GOT3 (cell line): Measurements from ENCODE around the gene RSF1.

ENCODE experiments used
- DNase-seq: peaks from one replicate; lab custom pipeline; 2025; ENCODE audit warnings: mixed read lengths; lab: John Stamatoyannopoulos, UW

Gene RSF1

DNA sequence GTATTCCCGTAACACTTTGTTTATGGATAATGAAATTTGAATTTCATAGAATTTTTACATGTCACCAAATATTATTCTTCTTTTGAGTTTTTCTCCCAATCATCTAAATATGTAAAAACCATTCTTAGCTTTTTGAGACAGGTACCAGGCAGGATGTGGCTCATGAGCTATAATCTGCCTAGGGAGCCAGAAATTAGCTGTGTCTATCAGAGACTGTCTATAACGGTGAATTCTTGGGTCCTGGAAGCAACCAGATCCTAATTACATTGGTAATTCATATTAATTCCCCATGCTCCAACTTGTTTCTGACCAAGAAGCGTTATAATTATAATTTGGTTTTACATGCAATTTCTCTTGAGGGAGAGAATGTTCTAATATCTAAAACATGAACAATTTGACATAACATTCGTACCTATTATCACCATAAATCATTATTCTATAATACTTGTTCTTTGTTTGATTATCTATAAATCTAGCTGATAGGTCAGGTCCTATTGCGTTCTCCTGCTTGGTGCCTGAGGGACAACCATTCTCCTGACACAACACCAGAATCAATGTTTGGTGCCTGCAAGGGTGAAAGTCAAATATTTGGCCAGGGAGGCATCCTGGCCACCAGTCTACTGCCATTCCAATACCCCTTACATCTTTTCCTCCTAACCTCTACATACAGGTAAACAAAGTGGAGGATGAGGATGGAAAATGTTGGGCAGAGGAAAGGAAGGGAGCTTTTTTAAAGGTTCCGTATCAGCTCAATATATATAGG lies 69.9 kb downstream of the RSF1 start:
- no peak for DNase-seq

- DNase-seq, result no peak
Measured at GRCh38 chr11:77749232-77749631, 71.3 kb downstream of the RSF1 start.

DNA sequence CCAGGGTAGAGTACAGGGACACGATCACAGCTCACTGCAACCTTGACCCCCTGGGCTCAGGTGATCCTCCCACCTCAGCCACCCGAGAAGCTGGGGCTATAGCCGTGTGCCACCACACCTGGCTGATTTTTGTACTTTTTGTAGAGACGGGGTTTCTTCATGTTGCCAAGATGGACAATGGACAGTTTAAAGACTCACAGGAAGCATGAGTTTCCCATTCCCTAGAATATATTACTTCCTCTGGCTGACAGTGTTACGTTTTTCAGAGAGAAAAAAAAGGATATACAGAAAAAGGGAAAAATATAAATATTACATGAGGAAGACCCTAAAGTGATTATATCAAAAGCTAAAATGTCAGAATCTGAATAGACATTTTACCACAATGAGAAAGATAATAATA lies 72.3 kb downstream of the RSF1 start:
- DNase-seq, result no peak

DNA sequence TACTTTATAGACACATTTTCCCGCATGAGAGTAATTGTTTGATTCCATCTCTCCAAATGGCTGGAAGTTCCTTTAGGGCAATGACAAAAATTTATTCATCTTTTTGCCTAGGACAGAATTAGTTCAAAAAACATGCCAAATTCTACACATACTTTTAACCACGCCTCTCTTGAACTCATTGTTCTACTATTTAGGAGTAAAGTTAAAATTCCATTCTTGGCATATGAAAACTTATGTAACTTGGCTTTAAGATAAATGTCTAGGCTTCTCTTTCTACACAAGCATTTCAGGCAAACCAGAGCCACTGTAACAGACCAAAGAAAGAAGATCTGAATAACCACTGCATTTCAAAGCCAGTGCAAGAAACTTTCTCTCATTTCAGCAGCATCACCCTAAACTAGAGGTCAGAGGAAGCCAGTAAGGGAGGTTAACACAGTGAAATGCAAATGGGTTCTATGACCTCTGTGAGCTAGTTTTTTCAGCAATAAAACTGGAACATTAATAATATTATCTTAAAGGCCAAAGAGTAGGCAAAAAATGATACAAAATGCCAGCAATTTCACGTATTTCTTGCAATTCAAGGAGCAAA lies 73.0 kb downstream of the RSF1 start:
- no peak for DNase-seq

- no peak for DNase-seq
Measured at GRCh38 chr11:77736473-77736872, 84.0 kb downstream of the RSF1 start.

DNA sequence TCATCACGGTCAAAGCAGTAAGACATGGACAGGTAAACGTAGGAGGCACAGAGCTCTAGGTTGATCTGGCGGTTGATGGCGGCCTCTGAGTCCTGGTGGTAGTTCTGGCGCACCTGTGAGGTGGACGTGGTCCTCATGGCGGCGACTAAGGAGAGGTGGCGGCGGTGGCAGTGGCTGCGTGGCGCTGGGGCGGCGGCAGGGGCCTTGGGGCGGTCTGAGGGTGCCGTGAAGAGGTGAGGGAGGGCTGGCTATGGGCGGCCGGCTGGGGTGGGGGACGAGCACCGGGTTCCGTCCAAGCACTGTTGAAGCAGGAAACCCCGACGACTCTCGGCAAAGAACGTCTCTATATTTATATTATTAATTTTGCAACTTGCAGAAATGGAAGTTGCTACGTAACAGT lies 85.6 kb downstream of the RSF1 start:
- DNase-seq, result no peak

DNA sequence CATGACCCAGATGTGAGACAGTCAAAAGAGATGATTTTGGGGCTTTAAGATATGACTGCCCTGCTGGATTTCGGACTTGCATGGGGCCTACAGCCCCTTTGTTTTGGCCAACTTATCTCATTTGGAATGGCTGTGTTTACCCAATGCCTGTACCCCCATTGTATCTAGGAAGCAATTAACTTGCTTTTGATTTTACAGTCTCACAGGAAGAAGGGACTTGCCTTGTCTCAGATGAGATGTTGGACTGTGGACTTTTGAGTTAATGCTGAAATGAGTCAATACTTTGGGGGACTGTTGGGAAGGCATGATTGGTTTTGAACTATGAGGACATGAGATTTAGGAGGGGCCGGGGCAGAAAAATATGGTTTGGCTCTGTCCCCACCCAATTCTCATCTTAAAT lies 88.4 kb downstream of the RSF1 start:
- no peak for DNase-seq

- no peak for DNase-seq
Measured at GRCh38 chr11:77730789-77731188, 89.7 kb downstream of the RSF1 start.

- no peak for DNase-seq
Measured at GRCh38 chr11:77729063-77729462, 91.5 kb downstream of the RSF1 start.

DNA sequence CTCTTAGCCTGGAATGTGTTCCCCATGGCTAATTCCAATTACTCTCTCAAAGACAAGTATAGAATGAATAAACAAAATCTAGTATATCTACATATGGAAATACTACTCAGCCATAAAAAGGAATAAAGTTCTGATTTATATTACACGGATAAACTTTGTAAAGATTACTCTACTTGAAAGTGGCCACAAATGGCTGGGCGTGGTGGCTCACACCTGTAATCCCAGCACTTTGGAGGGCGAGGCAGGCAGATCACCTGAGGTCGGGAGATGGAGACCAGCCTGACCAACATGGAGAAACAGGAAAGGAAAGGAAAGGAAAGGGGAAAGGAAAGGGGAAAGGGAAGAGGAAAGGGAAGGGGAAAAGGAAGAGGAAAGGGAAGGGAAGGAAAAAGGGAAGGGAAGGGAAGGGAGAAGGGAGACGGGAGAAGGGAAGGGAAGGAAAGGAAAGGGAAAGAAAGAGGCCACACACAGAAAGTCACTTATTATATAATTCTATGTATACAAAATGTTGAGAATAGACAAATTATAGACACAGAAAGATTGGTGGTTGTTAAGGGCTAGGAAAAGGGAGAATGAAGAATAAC lies 92.2 kb downstream of the RSF1 start:
- DNase-seq, result no peak

- DNase-seq, result no peak
Measured at GRCh38 chr11:77726524-77726923, 94.0 kb downstream of the RSF1 start.

DNA sequence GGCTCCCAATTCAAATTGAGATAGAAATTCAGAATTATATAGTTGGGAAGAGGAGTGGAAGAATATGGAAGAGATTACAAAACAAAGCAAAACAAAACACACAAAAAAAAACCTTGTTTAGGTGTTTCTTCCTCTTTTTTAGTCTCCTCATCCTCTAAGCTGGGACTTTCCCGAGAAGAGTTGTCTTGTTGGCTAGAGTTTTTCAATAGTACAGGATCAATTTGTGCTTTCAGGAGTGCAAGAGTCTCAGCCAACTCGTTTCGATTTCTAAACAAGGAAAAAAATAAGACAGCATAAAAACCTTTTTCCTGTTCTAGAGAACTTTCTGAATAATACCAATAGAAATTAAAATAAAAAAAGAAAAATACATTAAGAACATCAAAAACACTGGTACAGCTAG lies 95.1 kb downstream of the RSF1 start:
- DNase-seq, result no peak

DNA sequence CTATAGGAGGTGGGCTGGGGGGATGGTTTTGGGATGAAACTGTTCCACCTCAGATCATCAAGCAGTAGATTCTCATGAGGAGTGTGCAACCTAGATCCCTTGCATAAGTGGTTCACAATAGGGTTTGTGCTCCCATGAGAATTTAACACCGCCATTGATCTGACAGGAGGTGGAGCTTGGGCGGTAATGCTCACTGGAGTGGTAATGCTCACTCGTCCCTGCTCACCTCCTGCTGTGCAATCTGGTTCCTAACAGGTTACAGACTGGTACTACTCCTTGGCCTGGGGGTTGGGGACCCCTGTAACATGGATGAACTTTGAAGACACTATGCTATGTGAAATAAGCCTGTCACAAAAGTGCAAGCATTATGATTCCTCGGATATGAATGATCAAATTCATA lies 95.9 kb downstream of the RSF1 start:
- no peak for DNase-seq

GRCh38 chr11:77723024-77723423 lies 97.5 kb downstream of the RSF1 start:
- DNase-seq, result no peak

- no peak for DNase-seq
Measured at GRCh38 chr11:77710358-77710757, 110.2 kb downstream of the RSF1 start.

DNA sequence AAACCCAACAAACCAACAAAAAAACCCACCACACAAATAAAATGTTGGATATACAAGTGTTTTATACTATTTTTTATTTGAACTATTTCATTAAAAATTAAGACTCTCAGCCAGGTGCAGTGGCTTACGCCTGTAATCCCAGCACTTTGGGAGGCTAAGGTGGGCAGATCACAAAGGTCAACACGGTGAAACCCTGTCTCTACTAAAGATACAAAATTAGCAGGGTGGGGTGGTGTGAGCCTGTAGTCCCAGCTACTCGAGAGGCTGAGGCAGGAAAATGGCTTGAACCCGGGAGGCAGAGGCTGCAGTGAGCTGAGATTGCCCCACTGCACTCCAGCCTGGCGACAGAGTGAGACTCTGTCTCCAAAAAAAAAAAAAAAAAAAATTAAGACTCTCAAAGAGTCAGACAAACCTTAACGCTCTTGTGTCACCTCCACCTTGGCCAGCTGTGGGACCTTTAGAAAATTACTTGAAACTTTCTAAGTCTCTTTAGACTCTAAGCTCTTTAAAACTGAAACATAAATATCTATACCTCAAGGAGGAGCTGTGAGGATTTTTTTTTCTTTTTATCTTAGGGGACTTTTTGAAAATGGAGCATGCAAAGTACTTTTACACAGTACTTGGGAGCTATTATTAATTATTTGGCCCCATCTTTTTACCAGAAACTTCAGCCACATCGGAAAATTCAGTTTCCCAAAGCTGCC lies 114.5 kb downstream of the RSF1 start:
- no peak for DNase-seq

GRCh38 chr11:77705195-77705875 lies 115.2 kb downstream of the RSF1 start:
- DNase-seq, result no peak

GRCh38 chr11:77704029-77704428 lies 116.5 kb downstream of the RSF1 start:
- no peak for DNase-seq

- DNase-seq, result no peak
Measured at GRCh38 chr11:77699425-77699824, 121.1 kb downstream of the RSF1 start.

DNA sequence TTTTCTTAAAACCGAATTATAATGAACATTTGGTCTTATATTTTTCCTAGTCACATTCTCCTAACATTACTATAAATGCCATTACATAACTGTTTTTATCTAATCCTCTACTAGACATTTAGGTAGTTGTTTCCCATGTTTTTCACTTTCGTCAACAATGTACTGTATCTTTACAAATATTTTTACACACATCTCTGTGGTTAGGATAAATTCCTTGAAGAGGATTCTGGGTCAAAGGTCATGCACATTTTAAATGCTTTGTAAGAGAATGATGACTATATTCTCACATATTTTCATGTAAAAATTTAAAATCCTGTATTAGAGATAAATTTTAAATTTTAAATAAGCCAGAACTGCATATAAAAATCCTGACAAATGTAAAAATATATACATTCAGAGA lies 121.6 kb downstream of the RSF1 start:
- no peak for DNase-seq

GRCh38 chr11:77697865-77698264 lies 122.7 kb downstream of the RSF1 start:
- no peak for DNase-seq

DNA sequence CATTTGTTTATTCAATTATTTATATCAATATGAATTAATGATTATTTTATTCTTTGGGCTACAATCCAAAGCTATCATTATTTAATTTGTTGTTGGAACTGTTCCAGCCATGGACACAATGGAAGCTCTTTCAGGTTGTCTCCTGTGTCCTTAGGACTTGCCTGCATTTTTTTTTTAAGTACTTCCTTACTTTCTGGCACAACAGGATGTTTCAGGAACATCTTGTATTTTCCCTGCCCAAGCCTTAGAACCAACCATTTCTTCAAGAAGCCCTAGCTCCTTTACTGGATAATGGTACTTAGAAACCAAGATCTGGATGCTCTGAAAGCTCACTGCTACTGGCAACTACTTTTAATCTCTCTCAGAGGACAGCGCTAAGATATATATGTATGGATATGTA lies 125.1 kb downstream of the RSF1 start:
- DNase-seq, result no peak
